GM19099 (cell line): Measurements from ENCODE around the gene PPP2R2C.

ENCODE experiments used
- POLR2A ChIP-seq: IDR thresholded peaks from 3 replicates; pipeline ENCODE4 v1.6.1; 2011; ENCODE audit warnings: low read depth; ENCODE audit not compliant: insufficient read length; ENCODE audit errors: extremely low read depth

PPP2R2C gene

DNA sequence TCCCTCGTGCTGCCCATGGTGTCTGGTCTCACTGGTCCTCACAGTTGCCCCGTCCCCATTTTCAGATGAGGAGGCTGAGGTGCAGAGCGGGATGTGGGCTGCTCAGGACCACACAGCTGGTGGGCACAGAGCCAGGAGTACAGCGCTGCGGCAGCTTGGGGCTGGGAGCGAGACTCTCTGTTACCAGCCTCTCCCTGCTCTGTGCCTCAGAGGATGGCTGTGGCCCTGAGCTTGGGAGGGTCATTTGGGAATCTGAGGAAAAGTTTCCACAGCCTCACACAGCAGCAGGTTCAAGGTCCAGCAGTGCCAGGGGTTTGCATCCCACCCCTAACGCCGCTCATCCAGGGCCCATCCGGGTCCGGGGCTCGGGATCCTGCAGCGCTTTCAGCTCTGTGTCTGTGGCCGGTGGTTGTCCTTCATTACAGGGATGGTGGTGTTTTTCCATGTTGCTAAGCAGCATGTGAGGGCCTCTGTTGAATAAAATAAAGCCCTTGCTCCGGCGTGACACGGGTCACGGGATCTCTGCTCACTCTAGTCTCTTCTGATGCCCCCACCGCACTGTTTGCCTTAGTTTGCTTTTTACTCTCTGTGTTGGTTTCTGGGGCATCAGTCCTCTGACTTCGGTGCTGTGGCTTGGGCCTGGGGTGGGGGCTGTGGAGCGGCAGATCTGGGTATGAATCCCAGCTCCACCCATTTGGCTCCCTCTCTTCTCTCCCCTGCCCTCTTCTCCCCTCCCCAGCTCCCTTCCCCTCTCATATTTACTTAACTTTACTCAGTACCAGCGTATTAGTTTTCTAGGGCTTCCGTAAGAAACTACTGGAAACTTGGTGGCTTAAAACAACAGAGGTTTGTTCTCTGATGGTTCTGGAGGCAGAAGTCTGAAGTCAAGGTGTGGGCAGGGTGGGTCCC lies 196.3 kb downstream of the PPP2R2C start:
- no peak for TF ChIP-seq POLR2A

DNA sequence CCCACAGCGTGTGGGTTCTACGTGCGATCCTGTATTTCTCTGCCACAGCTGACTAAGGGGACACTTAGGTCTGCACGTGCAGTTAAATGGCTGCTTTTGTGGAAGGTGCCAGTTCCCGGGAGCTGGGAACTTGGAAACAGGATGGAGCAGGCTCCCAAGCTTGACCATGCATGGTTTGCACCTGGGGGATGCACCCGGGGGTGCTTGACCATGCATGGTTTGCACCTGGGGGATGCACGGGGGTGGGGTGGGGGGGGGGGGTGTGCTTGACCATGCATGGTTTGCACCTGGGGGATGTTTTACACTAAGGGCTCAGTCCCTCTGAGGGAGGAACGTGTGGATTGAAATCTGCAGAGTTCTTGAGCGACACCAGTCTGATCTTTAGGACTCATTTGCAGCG lies 197.1 kb downstream of the PPP2R2C start:
- no peak for TF ChIP-seq POLR2A

GRCh38 chr4:6273661-6273990 lies 198.8 kb downstream of the PPP2R2C start:
- TF ChIP-seq POLR2A = no peak

GRCh38 chr4:6272863-6273660 lies 199.4 kb downstream of the PPP2R2C start:
- no peak for TF ChIP-seq POLR2A

GRCh38 chr4:6271701-6272465 lies 200.5 kb downstream of the PPP2R2C start:
- TF ChIP-seq POLR2A = no peak

- TF ChIP-seq POLR2A = no peak
Measured at GRCh38 chr4:6271206-6271605, 201.2 kb downstream of the PPP2R2C start.

GRCh38 chr4:6270636-6271121 lies 201.7 kb downstream of the PPP2R2C start:
- no peak for TF ChIP-seq POLR2A
